GM19035 (cell line): ENCODE measurements around the gene B3GAT1.

ENCODE experiments used
- ATAC-seq: cut with Tn5 transposase; IDR thresholded peaks from one replicate; pipeline ENCODE4 v1.9.1; 2021; ENCODE audit not compliant: unreplicated experiment

B3GAT1 gene

GRCh38 chr11:134442246-134442645 lies 30.2 kb upstream of the B3GAT1 start:
- no peak for ATAC-seq

DNA sequence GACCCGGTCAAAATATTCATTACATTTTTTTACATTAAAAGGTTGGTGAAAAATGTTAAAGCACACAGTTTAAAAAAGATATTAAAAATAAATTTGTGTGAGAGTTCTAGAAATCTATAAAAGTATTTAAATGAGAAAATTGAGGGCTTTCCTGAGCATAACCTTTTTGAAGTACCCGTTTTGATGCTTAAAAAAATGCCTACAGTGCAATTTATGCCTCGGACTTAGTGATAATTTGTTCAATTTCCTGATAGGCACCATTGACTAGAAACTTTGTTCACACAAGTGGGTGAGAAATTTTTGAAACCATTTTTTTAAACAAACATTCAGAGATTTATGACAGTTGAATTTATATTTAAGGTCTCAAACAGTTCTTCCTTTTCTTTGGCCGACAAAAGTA lies 29.7 kb upstream of the B3GAT1 start:
- ATAC-seq, result no peak

DNA sequence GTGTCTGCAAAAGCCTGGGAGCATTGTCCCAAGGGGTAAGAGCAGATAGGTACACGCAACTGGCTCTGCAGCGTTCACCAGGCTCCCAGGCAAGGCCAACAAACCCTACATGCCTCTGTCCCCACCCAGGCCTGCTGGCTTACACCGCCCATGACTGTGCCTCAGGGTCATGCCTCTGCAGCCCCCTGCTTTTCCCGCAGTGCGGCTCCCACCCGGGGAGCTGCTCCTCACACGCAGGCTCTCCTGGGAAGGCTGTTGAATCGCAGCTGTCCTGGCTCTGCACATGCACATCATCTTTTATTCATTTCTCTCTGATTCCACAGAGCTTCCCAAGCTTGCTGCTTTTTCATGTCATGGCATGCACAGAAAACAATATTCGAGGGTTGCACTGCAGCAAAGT lies 29.2 kb upstream of the B3GAT1 start:
- ATAC-seq, result no peak

GRCh38 chr11:134440851-134441250 lies 28.8 kb upstream of the B3GAT1 start:
- no peak for ATAC-seq

- ATAC-seq, result no peak
These were observed 26.8 kb upstream of the B3GAT1 start for GRCh38 chr11:134438542-134439537.

DNA sequence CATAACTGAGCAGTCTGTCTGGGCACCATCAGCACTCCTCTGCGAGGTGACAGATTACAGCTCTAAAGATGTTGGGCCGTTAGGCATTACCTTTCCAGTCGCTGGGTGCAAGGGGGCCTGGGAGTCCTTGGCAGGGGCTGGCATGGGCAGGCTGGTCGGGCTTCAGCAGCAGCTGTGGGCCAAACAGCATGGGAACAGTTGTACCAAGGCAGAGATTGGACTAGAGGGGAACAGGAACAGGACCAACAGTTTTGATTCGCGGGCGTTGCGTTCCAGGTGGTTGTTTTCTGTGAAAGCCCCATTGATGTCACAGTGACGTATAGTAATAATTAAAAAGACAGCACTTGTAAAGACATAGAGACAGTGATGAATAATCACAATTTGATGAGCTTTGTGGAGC lies 25.8 kb upstream of the B3GAT1 start:
- no peak for ATAC-seq

DNA sequence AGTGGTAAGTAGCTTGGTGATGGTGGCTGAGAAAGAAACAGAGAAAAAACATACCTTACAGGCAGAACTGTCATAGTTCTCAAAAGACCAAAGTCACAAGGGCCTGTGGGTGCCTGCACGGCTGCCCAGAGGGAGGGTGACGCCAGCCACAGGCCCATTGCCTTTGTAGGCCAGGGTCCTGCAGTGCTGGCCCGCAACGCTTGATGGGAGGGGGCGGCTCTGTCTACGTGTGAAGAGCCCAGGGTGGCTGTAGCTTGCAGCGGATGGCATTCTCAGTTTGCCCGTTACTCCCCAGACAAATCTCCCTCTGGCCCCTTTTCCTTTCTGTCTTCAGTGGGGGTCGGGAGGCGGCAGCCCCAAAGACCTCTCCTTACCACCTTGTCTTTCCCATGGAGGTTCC lies 24.7 kb upstream of the B3GAT1 start:
- ATAC-seq, result no peak

GRCh38 chr11:134433806-134434205 lies 21.8 kb upstream of the B3GAT1 start:
- ATAC-seq, result no peak

DNA sequence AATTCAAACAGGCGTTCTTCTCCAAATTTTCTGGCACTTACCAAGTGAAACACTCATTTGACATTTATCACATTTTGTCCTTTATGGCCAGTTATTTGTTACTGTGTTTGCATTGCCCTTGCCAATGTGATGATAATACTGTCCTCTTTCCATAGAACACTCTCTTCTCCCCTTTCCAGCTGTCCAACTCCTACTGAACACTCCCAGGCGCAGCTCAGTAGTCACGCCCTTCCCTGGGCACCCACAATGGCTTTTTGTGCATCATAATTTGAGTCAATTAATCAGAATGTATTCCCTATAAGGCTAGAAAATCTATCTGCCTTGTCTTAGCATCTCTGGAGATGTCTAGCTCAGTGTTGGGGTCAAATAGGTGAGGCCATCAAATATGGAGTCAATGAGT lies 21.2 kb upstream of the B3GAT1 start:
- no peak for ATAC-seq

DNA sequence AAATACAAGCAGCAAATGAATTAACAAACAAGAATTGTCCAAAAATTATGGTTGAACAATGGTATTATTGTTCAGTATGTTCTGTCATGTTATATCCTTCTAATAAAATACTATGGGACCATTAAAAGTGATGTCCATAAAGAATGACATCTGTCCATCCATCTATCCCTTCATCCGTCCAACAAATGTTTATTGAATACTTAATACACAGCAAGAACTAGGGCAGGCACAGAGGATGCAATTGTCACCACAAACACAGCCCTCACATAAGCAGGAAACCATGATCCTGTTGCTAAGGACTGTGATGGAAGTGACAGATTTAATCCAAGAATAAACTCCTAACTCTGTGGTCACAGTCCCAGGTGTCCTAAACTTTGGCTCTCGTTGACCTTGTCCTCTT lies 20.7 kb upstream of the B3GAT1 start:
- ATAC-seq, result no peak

GRCh38 chr11:134429106-134429505 lies 17.1 kb upstream of the B3GAT1 start:
- no peak for ATAC-seq

DNA sequence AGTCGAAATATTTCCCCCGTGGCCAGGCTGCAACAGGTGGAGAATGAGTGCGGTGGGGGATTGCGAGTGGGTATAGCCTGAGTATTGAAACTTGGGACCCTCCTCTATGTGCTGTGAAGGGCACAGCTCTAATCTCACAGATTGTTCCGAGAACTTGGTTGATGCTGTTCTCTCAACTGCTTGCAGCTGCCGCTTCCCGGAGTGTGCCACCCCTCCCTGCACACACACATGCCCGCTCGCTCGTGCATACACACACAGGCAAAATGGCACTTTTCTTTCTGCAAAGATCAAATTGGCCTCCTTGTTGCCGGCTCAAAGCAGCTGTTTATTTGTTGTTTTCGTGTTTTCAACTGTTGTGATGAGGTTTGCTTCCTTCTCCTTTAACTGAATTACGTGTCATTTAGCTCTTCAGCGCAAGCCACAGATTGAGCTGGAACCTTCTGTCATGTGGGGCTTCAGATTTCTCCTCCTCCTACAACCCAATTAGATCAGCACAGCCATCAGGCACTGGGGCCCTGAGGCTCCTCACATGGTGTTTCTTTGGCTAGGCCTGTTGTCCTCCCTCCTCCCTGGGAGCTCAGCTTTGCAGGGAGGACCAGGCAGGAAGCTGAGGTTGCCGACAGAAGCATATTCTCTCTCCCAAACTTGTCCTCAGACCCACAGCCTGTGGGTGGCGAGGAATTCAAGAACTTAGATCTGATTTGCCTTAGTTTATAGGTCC lies 13.9 kb upstream of the B3GAT1 start:
- no peak for ATAC-seq

- ATAC-seq, result no peak
These were observed 13.4 kb upstream of the B3GAT1 start for GRCh38 chr11:134425413-134425812.

DNA sequence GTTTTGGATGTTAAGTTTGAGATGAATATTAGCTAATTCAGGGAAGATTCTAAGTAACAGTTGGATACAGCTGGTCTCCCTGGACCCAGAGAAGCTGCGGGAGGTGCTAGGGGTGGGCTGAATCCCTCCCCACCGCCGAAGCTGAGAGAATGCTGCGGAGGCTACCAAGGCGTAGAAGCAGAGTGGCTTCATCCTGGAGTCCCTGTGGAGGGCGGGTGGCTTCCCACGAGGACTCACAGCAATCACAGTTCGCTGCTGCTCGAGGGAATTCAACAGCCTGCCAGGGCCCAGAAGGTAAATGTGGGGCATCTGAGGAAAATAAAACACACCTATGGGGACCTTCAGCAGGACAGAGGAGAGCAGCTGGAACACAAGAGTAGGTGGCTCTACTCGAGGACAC lies 11.1 kb upstream of the B3GAT1 start:
- no peak for ATAC-seq

DNA sequence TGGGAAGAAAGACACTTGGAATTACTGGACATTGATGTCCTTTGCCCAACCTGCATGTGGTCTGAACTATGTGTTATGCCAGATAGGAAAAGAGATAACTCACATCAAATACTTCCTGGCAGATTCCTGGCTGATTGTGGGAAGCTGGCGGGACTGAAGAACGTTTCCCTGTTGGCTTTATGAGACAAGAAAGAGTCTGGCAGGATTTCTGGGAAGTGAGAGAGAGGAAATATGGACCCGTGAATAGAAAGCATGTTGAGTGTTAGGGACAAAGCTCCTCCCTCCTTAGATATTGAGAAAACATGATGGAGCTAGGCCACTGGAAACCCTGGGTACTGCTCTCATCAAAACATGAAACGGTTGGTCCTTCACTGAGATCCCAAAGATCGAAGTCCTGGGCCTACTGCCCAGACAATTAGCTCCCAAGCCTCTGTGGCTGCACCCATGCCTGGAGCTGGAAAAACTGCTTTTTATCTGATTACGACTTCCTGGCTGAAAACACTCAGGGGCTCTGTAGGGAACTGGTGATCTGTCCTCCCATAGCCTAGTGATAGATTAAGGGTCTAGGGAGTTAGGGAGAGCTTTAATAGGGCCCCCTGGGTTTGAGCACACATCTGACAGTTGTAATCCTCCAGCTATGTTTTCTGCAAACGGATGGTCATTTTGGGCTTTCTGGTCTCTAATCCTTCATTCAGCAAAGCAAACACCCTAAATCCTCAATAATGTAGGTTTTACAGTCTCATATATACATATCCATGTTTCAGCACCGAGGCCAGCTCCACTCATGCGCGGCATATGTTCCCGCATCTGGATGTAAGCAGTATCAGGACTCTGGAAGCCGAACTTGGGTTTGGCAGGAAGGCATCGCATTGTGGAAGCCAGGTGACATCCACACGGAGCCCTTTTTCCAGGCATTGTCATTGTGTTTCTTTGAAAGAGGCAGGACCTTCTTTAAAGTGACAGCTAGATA lies 6.1 kb upstream of the B3GAT1 start:
- no peak for ATAC-seq

GRCh38 chr11:134416726-134417125 lies 4.7 kb upstream of the B3GAT1 start:
- no peak for ATAC-seq

GRCh38 chr11:134414766-134415765 lies 3.0 kb upstream of the B3GAT1 start:
- ATAC-seq, result no peak

DNA sequence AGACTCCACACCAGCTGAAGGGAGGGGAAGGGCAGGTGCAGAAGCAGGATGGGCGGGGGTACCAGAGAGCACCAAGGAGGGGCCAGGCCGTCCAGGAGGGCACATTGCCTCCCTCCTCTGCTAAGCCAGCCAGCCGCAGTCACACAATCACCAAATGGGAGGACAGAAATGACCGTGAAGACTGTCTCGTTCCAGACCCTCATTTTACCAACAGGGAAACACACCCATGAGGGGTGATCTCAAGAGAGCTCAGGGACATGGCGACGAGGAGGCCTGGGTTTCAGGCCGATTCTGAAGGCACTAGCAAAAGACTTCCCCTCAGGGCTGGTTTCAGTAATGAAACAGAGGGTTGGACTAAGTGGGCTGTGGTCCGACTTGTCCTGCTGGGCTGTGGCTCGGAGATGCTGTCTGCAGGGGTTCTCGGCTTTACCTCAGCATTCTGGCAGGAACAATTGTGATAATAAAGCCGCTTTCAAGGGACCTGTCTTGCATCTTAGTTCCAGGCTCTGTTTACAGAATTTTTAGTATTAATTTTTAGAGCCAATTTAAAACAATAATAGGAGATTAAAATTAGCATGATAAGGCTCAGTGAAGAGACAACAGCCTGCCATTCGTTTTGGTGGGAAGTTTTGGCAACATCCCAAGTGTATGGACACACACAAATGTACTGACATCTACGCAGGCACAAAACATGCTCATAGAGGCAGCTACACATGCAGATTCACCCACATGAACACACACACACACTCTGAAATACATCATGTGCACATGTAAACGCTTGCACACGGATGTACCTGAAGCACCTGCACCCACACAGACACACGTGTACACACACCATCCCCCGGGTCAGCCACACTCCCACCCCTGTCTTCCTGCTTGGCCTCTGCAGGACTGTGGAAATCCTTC lies 2.0 kb upstream of the B3GAT1 start:
- no peak for ATAC-seq
